Activated CD4-positive, alpha-beta T cell treated with anti-CD3 and anti-CD28 coated beads, Interleukin-2, amount 50 U/mL, for 1 hour (primary cell): ENCODE data around the gene SOHLH1.
A peak's percentile ranks its signal among the peaks of the same experiment; 100 is the strongest.

ENCODE experiments used
- DNase-seq: peaks from one replicate; pipeline ENCODE4 v3.0.0-alpha.2; 2020

Gene SOHLH1

GRCh38 chr9:135701959-135702721, 2.9 kb upstream of the SOHLH1 start, which contains the start of gene KCNT1:
Gene KCNT1, plus strand, starts transcription at chr9:135702185. Its CDS starts 74 bp downstream, at chr9:135702259.
- peak; percentile 48 for DNase-seq

GRCh38 chr9:135701067-135701958, 2.0 kb upstream of the SOHLH1 start:
- no peak for DNase-seq

GRCh38 chr9:135700525-135700924, 1.2 kb upstream of the SOHLH1 start:
- DNase-seq = no peak

GRCh38 chr9:135698767-135699166, 514 bp downstream of the SOHLH1 start:
- DNase-seq = no peak

- DNase-seq = no peak
Observed at GRCh38 chr9:135698236-135698635, 1.0 kb downstream of the SOHLH1 start.

GRCh38 chr9:135697226-135697625, 2.1 kb downstream of the SOHLH1 start:
- no peak for DNase-seq

GRCh38 chr9:135696446-135696845, 2.8 kb downstream of the SOHLH1 start:
- DNase-seq = no peak

- no peak for DNase-seq
Observed at GRCh38 chr9:135695642-135696041, 3.6 kb downstream of the SOHLH1 start.

- no peak for DNase-seq
Observed at GRCh38 chr9:135695036-135695435, 4.2 kb downstream of the SOHLH1 start.

GRCh38 chr9:135694414-135694813, 4.9 kb downstream of the SOHLH1 start:
- DNase-seq = no peak

- no peak for DNase-seq
Observed at GRCh38 chr9:135693771-135694170, 5.5 kb downstream of the SOHLH1 start.

GRCh38 chr9:135693265-135693664, 6.0 kb downstream of the SOHLH1 start:
- DNase-seq = no peak

GRCh38 chr9:135692410-135692809, 6.9 kb downstream of the SOHLH1 start:
- no peak for DNase-seq

GRCh38 chr9:135690836-135691570, 8.3 kb downstream of the SOHLH1 start:
- DNase-seq = no peak

- DNase-seq = no peak
Observed at GRCh38 chr9:135689011-135689410, 10.3 kb downstream of the SOHLH1 start.

GRCh38 chr9:135687216-135687615, 12.1 kb downstream of the SOHLH1 start:
- DNase-seq = no peak

- DNase-seq = no peak
Observed at GRCh38 chr9:135684691-135685090, 14.6 kb downstream of the SOHLH1 start.

- no peak for DNase-seq
Observed at GRCh38 chr9:135683401-135684034, 15.8 kb downstream of the SOHLH1 start.

- DNase-seq = no peak
Observed at GRCh38 chr9:135681161-135681560, 18.1 kb downstream of the SOHLH1 start.

GRCh38 chr9:135680056-135680455, 19.2 kb downstream of the SOHLH1 start:
- no peak for DNase-seq

- DNase-seq = no peak
Observed at GRCh38 chr9:135678236-135679017, 20.9 kb downstream of the SOHLH1 start.

GRCh38 chr9:135677641-135678168, 21.6 kb downstream of the SOHLH1 start:
- no peak for DNase-seq
